Stimulated activated CD8-positive, alpha-beta memory T cell treated with anti-CD3 and anti-CD28 coated beads, Interleukin-7, amount 100 ng/mL, for 1 hour (primary cell): ENCODE results near the gene FGFR2.

Experiments
- DNase-seq, 2 donors: peaks; one replicate each; pipeline ENCODE4 v3.0.0-alpha.2; 2020; ENCODE audit warnings: low read depth in 2 of 2

Gene FGFR2

GRCh38 chr10:121598263-121599249 is at the start of gene FGFR2:
TSS of gene FGFR2 (minus strand) at chr10:121598444. CDS start at chr10:121593817, 4,627 bp downstream.
- no peak for DNase-seq

- DNase-seq: no peak
Observed at GRCh38 chr10:121647401-121647800, 49.2 kb upstream of the FGFR2 start.

- no peak for DNase-seq
Observed at GRCh38 chr10:121645696-121646095, 47.5 kb upstream of the FGFR2 start.

- DNase-seq: no peak
Observed at GRCh38 chr10:121644501-121644900, 46.3 kb upstream of the FGFR2 start.

GRCh38 chr10:121640266-121640665 is 42.0 kb upstream of the FGFR2 start:
- DNase-seq: no peak

- DNase-seq: no peak
Observed at GRCh38 chr10:121639416-121639815, 41.2 kb upstream of the FGFR2 start.

- DNase-seq: no peak
Observed at GRCh38 chr10:121637437-121637836, 39.2 kb upstream of the FGFR2 start.

GRCh38 chr10:121633056-121633455 is 34.8 kb upstream of the FGFR2 start:
- no peak for DNase-seq

GRCh38 chr10:121631365-121632029 is 33.3 kb upstream of the FGFR2 start:
- no peak for DNase-seq

GRCh38 chr10:121628859-121629258 is 30.6 kb upstream of the FGFR2 start:
- DNase-seq: no peak

- no peak for DNase-seq
Observed at GRCh38 chr10:121627876-121628581, 29.8 kb upstream of the FGFR2 start.

- DNase-seq: no peak
Observed at GRCh38 chr10:121624836-121625486, 26.7 kb upstream of the FGFR2 start.

GRCh38 chr10:121618906-121619305 is 20.7 kb upstream of the FGFR2 start:
- DNase-seq: no peak

- no peak for DNase-seq
Observed at GRCh38 chr10:121617176-121617575, 18.9 kb upstream of the FGFR2 start.

GRCh38 chr10:121616291-121616690 is 18.0 kb upstream of the FGFR2 start:
- DNase-seq: no peak

- no peak for DNase-seq
Observed at GRCh38 chr10:121615836-121616235, 17.6 kb upstream of the FGFR2 start.

- no peak for DNase-seq
Observed at GRCh38 chr10:121615435-121615793, 17.2 kb upstream of the FGFR2 start.

GRCh38 chr10:121614613-121615434 is 16.6 kb upstream of the FGFR2 start:
- DNase-seq: no peak

GRCh38 chr10:121613456-121613855 is 15.2 kb upstream of the FGFR2 start:
- no peak for DNase-seq

GRCh38 chr10:121611393-121612159 is 13.3 kb upstream of the FGFR2 start:
- DNase-seq: no peak
